ENCODE measurements around the gene LRP6. TPM values are rescaled to one million over a fixed set of nuclear protein-coding genes. Genes with fewer than 3 reads are reported as not detected.

LRP6 gene
- total and polyA plus RNA-seq, 2 of the 13 experiments (the other 11 are each of a cell fraction or from before 2014, with no cell fraction given), result 33.8 to 42.0 TPM

- TF ChIP-seq RERE (CRISPR knock-in tag; IDR thresholded peaks at IDR 0.05; ENCODE audit: low read depth), result no peak
Measured at GRCh38 chr12:12166751-12167150, 100.1 kb downstream of the LRP6 start (continued).

- BruUV-seq (replicated peaks), result no TSS peak
- H3K9ac ChIP-seq (ENCODE audit: insufficient read depth, low read depth, low read length), result no peak overlapping the region
- no peaks in the 10 kb centered on the region for H3K27me3 ChIP-seq (ENCODE audit: control insufficient read depth in 1 of 2, insufficient read depth in 2 of 2, low read length in 2 of 2)
- peaks cover 5% of the 10 kb centered on the region for H3K79me2 ChIP-seq (ENCODE audit: insufficient read depth, low read length)
- ATAC-seq (no peak), DNase-seq (ENCODE audit: low spot score) (no peak), FAIRE-seq (no peak)
- H3K27ac ChIP-seq (ENCODE audit: extremely low read length, insufficient read depth, low read length), result no peak overlapping the region
- ChIA-PET CTCF (ENCODE audit: low intra/inter-chr PET ratio, low total read pairs) (no interaction called here), POLR2A (no interaction called here)
- no peak overlapping the region for H2AFZ ChIP-seq (ENCODE audit: low read length)
- TF ChIP-seq POLR2A (IDR thresholded peaks at IDR 0.05; ENCODE audit: insufficient read depth in 1 of 2, low read depth in 2 of 2, low read length in 2 of 2) (no peak), EED (CRISPR knock-in tag; IDR thresholded peaks at IDR 0.05) (no peak), TRAFD1 (CRISPR knock-in tag; IDR thresholded peaks at IDR 0.05; ENCODE audit: borderline replicate concordance) (no peak), ZFP62 (CRISPR knock-in tag; IDR thresholded peaks at IDR 0.05) (no peak), ZNF549 (CRISPR knock-in tag; IDR thresholded peaks at IDR 0.05) (no peak), SMAD3 (CRISPR knock-in tag; IDR thresholded peaks at IDR 0.05) (no peak), ZNF460 (CRISPR knock-in tag; IDR thresholded peaks at IDR 0.05; ENCODE audit: borderline replicate concordance) (no peak), TBX2 (CRISPR knock-in tag; IDR thresholded peaks at IDR 0.05; ENCODE audit: borderline replicate concordance) (no peak), HOMEZ (CRISPR knock-in tag; IDR thresholded peaks at IDR 0.05; ENCODE audit: low read depth) (no peak), FOXO4 (CRISPR knock-in tag; conservative IDR thresholded peaks at IDR 0.05) (no peak), ZNF331 (CRISPR knock-in tag; IDR thresholded peaks at IDR 0.05) (no peak), ZC3H13 (CRISPR knock-in tag; IDR thresholded peaks at IDR 0.05) (no peak), RORA (CRISPR knock-in tag; IDR thresholded peaks at IDR 0.05) (no peak), IRF2 (CRISPR knock-in tag; IDR thresholded peaks at IDR 0.05) (no peak)
- no peak overlapping the region for H3K4me2 ChIP-seq (ENCODE audit: low read depth, low read length)
- H3K36me3 ChIP-seq (replicated peaks in 1 of 2; ENCODE audit: control insufficient read depth in 1 of 2, insufficient read depth in 2 of 2, low read length in 2 of 2), result peaks cover 16 to 78% of the 10 kb centered on the region in 2 experiments
- H3K4me1 ChIP-seq (ENCODE audit: insufficient read depth, low read length), result peaks cover 9% of the 10 kb centered on the region
- H4K20me1 ChIP-seq (ENCODE audit: insufficient read depth, low read length), result no peaks in the 10 kb centered on the region
- in situ Hi-C loops (cut with HindIII; ENCODE audit: extremely low pct_ligation_motif_present, low pct_unique_long_range_greater_than_20kb) (no loop called here), intact Hi-C loops (cut with micrococcal nuclease; ENCODE audit: unreplicated experiment) (loop anchor here (10.0 kb wide), 1 partner anchor 65 kb away; no protein-coding TSS in a partner anchor)
- H3K9me3 ChIP-seq (ENCODE audit: low read length), result no peaks in the 10 kb centered on the region
- 94% methylated on average over 1 of the region's 1 CpG for WGBS (ENCODE audit: low lambda C conversion rate)
- no peak overlapping the region for H3K4me3 ChIP-seq (replicated peaks in 1 of 3; ENCODE audit: insufficient read depth in 1 of 3, low read depth in 2 of 3, low read length in 3 of 3)
Measured at GRCh38 chr12:12159988-12160387, 106.9 kb downstream of the LRP6 start.

Data from HepG2 (cell line).